Measurements from ENCODE around the gene TMEM115.

TMEM115 gene

GRCh38 chr3:50375258-50375931 lies 16.1 kb upstream of the TMEM115 start:
- Histone ChIP-seq H2BK15ac (ENCODE audit: low read length) (peak overlapping the region; percentile 87), H3K4ac (ENCODE audit: low read length) (peak overlapping the region; percentile 77), H3K14ac (ENCODE audit: low read length) (peak overlapping the region; percentile 97), H2BK120ac (ENCODE audit: low read depth, low read length) (peak overlapping the region; percentile 89), H2AFZ (ENCODE audit: low read length) (no peak overlapping the region), H3K79me1 (ENCODE audit: low read depth, low read length) (peaks cover 6% of the 10 kb centered on the region), H2BK12ac (ENCODE audit: low read length) (peak overlapping the region; percentile 47), H3K23ac (ENCODE audit: low read depth, low read length, poor library complexity) (peak overlapping the region; percentile 83), H3K9me3 (replicated peaks in 1 of 2; ENCODE audit: control insufficient read depth in 2 of 2, insufficient read depth in 1 of 2, low read depth in 1 of 2, low read length in 2 of 2) (peaks cover 0 to 2% of the 10 kb centered on the region in 2 donors), H3K9ac (ENCODE audit: low read depth, low read length, poor library complexity) (peak overlapping the region; percentile 79), H2AK5ac (ENCODE audit: low read depth, low read length) (peak overlapping the region; percentile 99), H3K18ac (ENCODE audit: low read length) (peak overlapping the region; percentile 99), H3K4me3 (ENCODE audit: low read length in 2 of 2) (no peak overlapping the region), H4K8ac (ENCODE audit: low read depth, low read length) (no peak overlapping the region), H4K91ac (ENCODE audit: low read depth, low read length, poor library complexity) (no peak overlapping the region), H3K4me2 (ENCODE audit: insufficient read depth, low read length, poor library complexity, severe bottlenecking) (no peak overlapping the region), H3K36me3 (replicated peaks in 1 of 2; ENCODE audit: control insufficient read depth in 2 of 2, insufficient read depth in 2 of 2, low read length in 2 of 2) (peaks cover 0 to 5% of the 10 kb centered on the region in 2 donors), H3K27me3 (ENCODE audit: control insufficient read depth in 3 of 3, insufficient read depth in 3 of 3, low read depth in 1 of 3, low read length in 3 of 3) (peaks cover 0 to 5% (median 0%) of the 10 kb centered on the region in 3 experiments), H3K27ac (replicated peaks; ENCODE audit: low read length) (peak overlapping the region; percentile 42), H3K4me1 (ENCODE audit: control insufficient read depth in 2 of 2, insufficient read depth in 1 of 2, low read depth in 1 of 2, low read length in 2 of 2) (peaks cover 35 to 43% of the 10 kb centered on the region in 2 donors), H2BK5ac (ENCODE audit: low read length) (peak overlapping the region; percentile 97)
- WGBS, 2 donors (ENCODE audit: extremely low coverage in 2 of 2, insufficient read length in 2 of 2, insufficient replicate concordance in 1 of 2): no CpG with 5 or more reads among the region's 7 CpGs
- DNase-seq (ENCODE audit: low spot score): no peak

GRCh38 chr3:50374363-50375257 lies 15.3 kb upstream of the TMEM115 start:
- Histone ChIP-seq H3K9me3 (replicated peaks in 1 of 2; ENCODE audit: control insufficient read depth in 2 of 2, insufficient read depth in 1 of 2, low read depth in 1 of 2, low read length in 2 of 2) (peaks cover 0 to 2% of the 10 kb centered on the region in 2 donors), H2BK120ac (ENCODE audit: low read depth, low read length) (peak overlapping the region; percentile 89), H3K79me1 (ENCODE audit: low read depth, low read length) (peaks cover 6% of the 10 kb centered on the region), H4K91ac (ENCODE audit: low read depth, low read length, poor library complexity) (no peak overlapping the region), H3K4ac (ENCODE audit: low read length) (peak overlapping the region; percentile 100), H3K27me3 (ENCODE audit: control insufficient read depth in 3 of 3, insufficient read depth in 3 of 3, low read depth in 1 of 3, low read length in 3 of 3) (peaks cover 0 to 9% (median 0%) of the 10 kb centered on the region in 3 experiments), H3K4me3 (ENCODE audit: low read length in 2 of 2) (no peak overlapping the region), H2AFZ (ENCODE audit: low read length) (no peak overlapping the region), H3K4me1 (ENCODE audit: control insufficient read depth in 2 of 2, insufficient read depth in 1 of 2, low read depth in 1 of 2, low read length in 2 of 2) (peaks cover 35 to 43% of the 10 kb centered on the region in 2 donors), H3K18ac (ENCODE audit: low read length) (peak overlapping the region; percentile 99), H2BK12ac (ENCODE audit: low read length) (peak overlapping the region; percentile 93), H2AK5ac (ENCODE audit: low read depth, low read length) (peak overlapping the region; percentile 99), H3K23ac (ENCODE audit: low read depth, low read length, poor library complexity) (peak overlapping the region; percentile 83), H2BK15ac (ENCODE audit: low read length) (peak overlapping the region; percentile 87), H2BK5ac (ENCODE audit: low read length) (peak overlapping the region; percentile 97), H3K9ac (ENCODE audit: low read depth, low read length, poor library complexity) (peak overlapping the region; percentile 79), H3K27ac (replicated peaks; ENCODE audit: low read length) (peak overlapping the region; percentile 75), H3K36me3 (replicated peaks in 1 of 2; ENCODE audit: control insufficient read depth in 2 of 2, insufficient read depth in 2 of 2, low read length in 2 of 2) (peaks cover 0 to 5% of the 10 kb centered on the region in 2 donors), H3K14ac (ENCODE audit: low read length) (peak overlapping the region; percentile 97), H4K8ac (ENCODE audit: low read depth, low read length) (no peak overlapping the region), H3K4me2 (ENCODE audit: insufficient read depth, low read length, poor library complexity, severe bottlenecking) (peak overlapping the region; percentile 19)
- DNase-seq (ENCODE audit: low spot score): no peak
- no CpG with 5 or more reads among the region's 22 CpGs for WGBS, 2 donors (ENCODE audit: extremely low coverage in 2 of 2, insufficient read length in 2 of 2, insufficient replicate concordance in 1 of 2)

GRCh38 chr3:50373146-50374051 lies 14.1 kb upstream of the TMEM115 start:
- no peak overlapping the region for H3K4ac ChIP-seq (ENCODE audit: low read length)
- H3K79me1 ChIP-seq (ENCODE audit: low read depth, low read length): peaks cover 4% of the 10 kb centered on the region
- H2AFZ ChIP-seq (ENCODE audit: low read length): no peak overlapping the region
- no peak overlapping the region for H2BK15ac ChIP-seq (ENCODE audit: low read length)
- H4K8ac ChIP-seq (ENCODE audit: low read depth, low read length): peak overlapping the region; percentile 78
- peaks cover 0 to 20% (median 0%) of the 10 kb centered on the region in 3 experiments for H3K27me3 ChIP-seq (ENCODE audit: control insufficient read depth in 3 of 3, insufficient read depth in 3 of 3, low read depth in 1 of 3, low read length in 3 of 3)
- DNase-seq (ENCODE audit: low spot score): no peak
- H2AK5ac ChIP-seq (ENCODE audit: low read depth, low read length): peak overlapping the region; percentile 95
- peaks cover 35 to 39% of the 10 kb centered on the region in 2 donors for H3K4me1 ChIP-seq (ENCODE audit: control insufficient read depth in 2 of 2, insufficient read depth in 1 of 2, low read depth in 1 of 2, low read length in 2 of 2)
- H3K4me2 ChIP-seq (ENCODE audit: insufficient read depth, low read length, poor library complexity, severe bottlenecking): no peak overlapping the region
- H3K23ac ChIP-seq (ENCODE audit: low read depth, low read length, poor library complexity): no peak overlapping the region
- H2BK5ac ChIP-seq (ENCODE audit: low read length): no peak overlapping the region
- peak overlapping the region; percentile 95 for H3K18ac ChIP-seq (ENCODE audit: low read length)
- no peak overlapping the region for H3K4me3 ChIP-seq (ENCODE audit: low read length in 2 of 2)
- no peak overlapping the region for H3K9ac ChIP-seq (ENCODE audit: low read depth, low read length, poor library complexity)
- WGBS, 2 donors (ENCODE audit: extremely low coverage in 2 of 2, insufficient read length in 2 of 2, insufficient replicate concordance in 1 of 2): no CpG with 5 or more reads among the region's 12 CpGs
- H3K14ac ChIP-seq (ENCODE audit: low read length): peak overlapping the region; percentile 78
- no peak overlapping the region for H2BK120ac ChIP-seq (ENCODE audit: low read depth, low read length)
- H2BK12ac ChIP-seq (ENCODE audit: low read length): peak overlapping the region; percentile 18
- H3K27ac ChIP-seq (replicated peaks; ENCODE audit: low read length): peak overlapping the region; percentile 61
- peaks cover 0 to 3% of the 10 kb centered on the region in 2 donors for H3K36me3 ChIP-seq (replicated peaks in 1 of 2; ENCODE audit: control insufficient read depth in 2 of 2, insufficient read depth in 2 of 2, low read length in 2 of 2)
- H4K91ac ChIP-seq (ENCODE audit: low read depth, low read length, poor library complexity): no peak overlapping the region
- peaks cover 0 to 2% of the 10 kb centered on the region in 2 donors for H3K9me3 ChIP-seq (replicated peaks in 1 of 2; ENCODE audit: control insufficient read depth in 2 of 2, insufficient read depth in 1 of 2, low read depth in 1 of 2, low read length in 2 of 2)

All from neuronal stem cell (in vitro differentiated cells).